ENCODE results near the gene OSBPL5.

Gene OSBPL5

DNA sequence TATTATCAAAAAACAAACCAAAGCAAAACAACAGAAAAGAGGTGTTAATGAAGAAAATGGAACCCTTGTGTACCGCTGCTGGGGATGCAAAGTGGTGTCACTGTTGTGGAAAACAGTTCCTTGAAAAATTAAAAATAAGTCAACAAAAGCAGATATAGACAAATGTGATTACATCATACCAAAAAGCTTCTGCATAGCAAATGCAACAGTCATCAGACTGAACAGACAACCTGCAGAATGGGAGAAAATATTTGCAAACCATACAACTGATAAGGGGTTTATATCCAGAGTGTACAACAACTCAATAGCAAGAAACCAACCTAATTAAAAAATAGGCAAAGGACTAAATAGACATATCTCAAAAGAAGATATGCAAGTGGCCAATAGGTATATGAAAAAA lies 85.0 kb downstream of the OSBPL5 start:
- H3K27ac ChIP-seq: no peak overlapping the region
- no peak for TF ChIP-seq CTCF (IDR thresholded peaks at IDR 0.05)
- no peak overlapping the region for H3K4me3 ChIP-seq (ENCODE audit: low read depth in 1 of 2, low read length in 1 of 2)
- H3K36me3 ChIP-seq: no peaks in the 10 kb centered on the region
- H3K4me1 ChIP-seq (ENCODE audit: control insufficient read depth in 1 of 2, insufficient read depth in 1 of 2, low read depth in 1 of 2, low read length in 1 of 2): no peaks in the 10 kb centered on the region
- peaks cover 2% of the 10 kb centered on the region for H3K27me3 ChIP-seq
- no peaks in the 10 kb centered on the region for H3K9me3 ChIP-seq

GRCh38 chr11:3077846-3078440 lies 87.2 kb downstream of the OSBPL5 start:
- no peak for TF ChIP-seq CTCF (IDR thresholded peaks at IDR 0.05)
- H3K36me3 ChIP-seq: no peaks in the 10 kb centered on the region
- no peak overlapping the region for H3K4me3 ChIP-seq (ENCODE audit: low read depth in 1 of 2, low read length in 1 of 2)
- H3K27ac ChIP-seq: no peak overlapping the region
- no peaks in the 10 kb centered on the region for H3K9me3 ChIP-seq
- no peaks in the 10 kb centered on the region for H3K4me1 ChIP-seq (ENCODE audit: control insufficient read depth in 1 of 2, insufficient read depth in 1 of 2, low read depth in 1 of 2, low read length in 1 of 2)
- H3K27me3 ChIP-seq: no peaks in the 10 kb centered on the region

DNA sequence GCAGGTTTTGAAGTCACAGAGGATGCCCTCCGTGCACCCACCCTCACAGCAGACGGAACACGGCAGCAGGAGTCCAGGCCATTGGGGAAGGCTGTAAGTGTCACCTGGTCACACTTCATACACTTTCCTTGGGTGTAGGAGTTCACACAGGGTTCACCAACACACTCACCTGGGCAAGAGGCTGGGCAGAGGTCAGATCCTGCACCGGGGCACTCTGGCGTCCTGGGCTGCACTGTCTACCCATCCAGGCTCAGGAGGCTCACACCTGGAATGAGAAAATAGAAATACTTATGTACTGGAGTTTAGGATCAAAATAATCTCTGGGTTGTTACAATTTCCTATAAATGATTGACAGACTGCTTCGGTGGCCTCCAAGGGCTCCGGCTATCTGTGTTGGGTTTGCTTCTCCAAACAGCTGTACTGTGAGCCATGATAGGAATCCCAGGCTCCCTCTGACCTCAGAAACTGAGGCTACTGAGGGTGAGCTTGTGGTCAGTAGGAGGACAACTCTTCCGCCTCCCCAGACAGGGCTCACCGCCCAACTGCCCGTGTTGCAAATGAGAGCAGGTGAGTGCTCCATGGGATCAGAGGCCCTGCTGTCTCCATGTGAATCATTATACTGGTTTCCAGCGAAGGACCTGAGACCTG lies 87.8 kb downstream of the OSBPL5 start:
- TF ChIP-seq CTCF (IDR thresholded peaks at IDR 0.05): no peak
- no peaks in the 10 kb centered on the region for H3K36me3 ChIP-seq
- H3K4me1 ChIP-seq (ENCODE audit: control insufficient read depth in 1 of 2, insufficient read depth in 1 of 2, low read depth in 1 of 2, low read length in 1 of 2): no peaks in the 10 kb centered on the region
- H3K27ac ChIP-seq: no peak overlapping the region
- no peak overlapping the region for H3K4me3 ChIP-seq (ENCODE audit: low read depth in 1 of 2, low read length in 1 of 2)
- no peaks in the 10 kb centered on the region for H3K27me3 ChIP-seq
- H3K9me3 ChIP-seq: no peaks in the 10 kb centered on the region

DNA sequence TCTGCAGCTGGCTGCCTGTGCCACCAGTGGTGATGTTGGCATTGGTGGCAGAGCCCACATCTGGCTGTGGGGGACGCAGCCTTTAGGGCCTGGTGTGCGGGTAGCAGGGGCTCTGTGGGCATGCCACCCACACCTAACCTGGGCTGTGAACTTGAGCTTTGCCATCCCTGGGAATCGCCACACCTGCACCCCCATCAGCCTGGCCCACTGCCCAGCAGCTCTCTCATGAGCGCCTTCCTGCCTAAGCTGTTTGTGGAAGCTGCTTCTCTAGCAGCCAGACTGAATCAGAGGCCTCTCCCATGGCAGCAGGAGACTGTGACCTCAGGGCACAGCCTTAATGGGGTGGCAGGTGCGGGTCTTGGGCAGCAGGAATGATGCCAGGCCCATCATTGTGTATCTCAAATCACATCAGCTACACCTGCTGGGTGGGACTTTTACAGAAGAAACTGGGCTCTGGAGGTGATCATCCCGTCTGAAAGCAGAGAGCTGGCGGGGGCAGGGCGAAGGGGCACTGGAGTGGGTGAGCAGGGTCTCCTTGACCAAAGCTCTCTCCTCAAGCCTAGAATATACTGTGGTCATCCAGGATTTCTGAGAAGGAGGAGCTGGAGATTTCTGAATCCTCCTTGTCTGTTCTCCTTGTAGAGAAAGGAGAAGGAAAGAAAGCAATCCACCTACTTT lies 90.1 kb downstream of the OSBPL5 start:
- Histone ChIP-seq H3K27ac (no peak overlapping the region), H3K4me3 (ENCODE audit: low read depth in 1 of 2, low read length in 1 of 2) (no peak overlapping the region), H3K4me1 (ENCODE audit: control insufficient read depth in 1 of 2, insufficient read depth in 1 of 2, low read depth in 1 of 2, low read length in 1 of 2) (no peaks in the 10 kb centered on the region), H3K27me3 (no peaks in the 10 kb centered on the region), H3K9me3 (no peaks in the 10 kb centered on the region), H3K36me3 (no peaks in the 10 kb centered on the region)
- TF ChIP-seq CTCF (IDR thresholded peaks at IDR 0.05): no peak

DNA sequence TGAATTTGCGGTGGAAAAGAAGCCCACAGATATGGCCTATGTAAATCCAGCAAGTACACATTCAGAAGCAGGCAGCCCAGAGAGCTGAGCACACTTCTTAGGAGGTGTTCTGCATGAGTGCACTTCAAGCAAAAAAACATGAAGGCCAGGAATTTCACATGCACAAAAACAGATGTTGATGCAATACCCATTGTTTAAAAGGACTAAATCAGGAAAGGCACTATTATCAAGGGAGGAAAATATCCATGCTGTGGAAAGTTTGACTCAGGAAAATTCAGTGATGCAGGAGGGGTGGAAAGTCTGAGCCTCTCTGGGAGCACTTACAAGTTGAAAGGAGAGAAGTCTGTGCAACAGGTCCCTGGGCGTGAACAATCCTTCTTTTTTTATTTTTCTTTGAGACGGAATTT lies 92.1 kb downstream of the OSBPL5 start:
- H3K9me3 ChIP-seq: no peaks in the 10 kb centered on the region
- TF ChIP-seq CTCF (IDR thresholded peaks at IDR 0.05): no peak
- no peaks in the 10 kb centered on the region for H3K36me3 ChIP-seq
- no peaks in the 10 kb centered on the region for H3K4me1 ChIP-seq (ENCODE audit: control insufficient read depth in 1 of 2, insufficient read depth in 1 of 2, low read depth in 1 of 2, low read length in 1 of 2)
- H3K27ac ChIP-seq: no peak overlapping the region
- H3K27me3 ChIP-seq: peaks cover 12% of the 10 kb centered on the region
- H3K4me3 ChIP-seq (ENCODE audit: low read depth in 1 of 2, low read length in 1 of 2): no peak overlapping the region

All from neutrophil (primary cell).